ENCODE results near the gene TCERG1L. TPM values are rescaled to one million over a fixed set of nuclear protein-coding genes. Genes with fewer than 3 reads are reported as not detected.

The TCERG1L gene
- total RNA-seq, 2 donors from 2014 or later: 0.12 TPM; not detected in 1

DNA sequence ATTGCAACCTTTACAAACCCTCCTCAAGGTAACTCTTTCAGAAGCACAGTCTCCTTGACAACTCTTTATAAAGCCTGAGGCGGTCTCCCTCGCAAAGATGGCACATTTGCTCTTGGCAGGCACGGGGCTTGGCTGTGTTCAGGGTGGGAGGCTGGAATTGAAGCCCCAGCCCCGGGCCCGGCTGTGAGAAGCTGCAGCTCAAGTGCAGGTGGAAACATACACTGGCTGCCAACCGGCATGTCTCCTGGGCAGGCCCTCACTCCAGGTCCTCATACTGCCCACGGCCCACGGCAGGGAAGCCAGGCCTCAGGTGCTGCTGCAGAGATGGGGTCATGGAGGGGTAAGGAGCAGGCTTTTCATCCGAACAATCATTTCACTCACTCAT is 194.5 kb downstream of the TCERG1L start:
- Histone ChIP-seq H3K9me3 (no peaks in the 10 kb centered on the region), H3K27me3 (no peaks in the 10 kb centered on the region), H3K4me3 (no peak overlapping the region), H3K36me3 (no peaks in the 10 kb centered on the region), H3K27ac (no peak overlapping the region), H3K4me1 (no peaks in the 10 kb centered on the region)
- DNase-seq (ENCODE audit: low spot score): no peak
- TF ChIP-seq, protein P1, sequence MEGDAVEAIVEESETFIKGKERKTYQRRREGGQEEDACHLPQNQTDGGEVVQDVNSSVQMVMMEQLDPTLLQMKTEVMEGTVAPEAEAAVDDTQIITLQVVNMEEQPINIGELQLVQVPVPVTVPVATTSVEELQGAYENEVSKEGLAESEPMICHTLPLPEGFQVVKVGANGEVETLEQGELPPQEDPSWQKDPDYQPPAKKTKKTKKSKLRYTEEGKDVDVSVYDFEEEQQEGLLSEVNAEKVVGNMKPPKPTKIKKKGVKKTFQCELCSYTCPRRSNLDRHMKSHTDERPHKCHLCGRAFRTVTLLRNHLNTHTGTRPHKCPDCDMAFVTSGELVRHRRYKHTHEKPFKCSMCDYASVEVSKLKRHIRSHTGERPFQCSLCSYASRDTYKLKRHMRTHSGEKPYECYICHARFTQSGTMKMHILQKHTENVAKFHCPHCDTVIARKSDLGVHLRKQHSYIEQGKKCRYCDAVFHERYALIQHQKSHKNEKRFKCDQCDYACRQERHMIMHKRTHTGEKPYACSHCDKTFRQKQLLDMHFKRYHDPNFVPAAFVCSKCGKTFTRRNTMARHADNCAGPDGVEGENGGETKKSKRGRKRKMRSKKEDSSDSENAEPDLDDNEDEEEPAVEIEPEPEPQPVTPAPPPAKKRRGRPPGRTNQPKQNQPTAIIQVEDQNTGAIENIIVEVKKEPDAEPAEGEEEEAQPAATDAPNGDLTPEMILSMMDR (IDR thresholded peaks at IDR 0.05): no peak

DNA sequence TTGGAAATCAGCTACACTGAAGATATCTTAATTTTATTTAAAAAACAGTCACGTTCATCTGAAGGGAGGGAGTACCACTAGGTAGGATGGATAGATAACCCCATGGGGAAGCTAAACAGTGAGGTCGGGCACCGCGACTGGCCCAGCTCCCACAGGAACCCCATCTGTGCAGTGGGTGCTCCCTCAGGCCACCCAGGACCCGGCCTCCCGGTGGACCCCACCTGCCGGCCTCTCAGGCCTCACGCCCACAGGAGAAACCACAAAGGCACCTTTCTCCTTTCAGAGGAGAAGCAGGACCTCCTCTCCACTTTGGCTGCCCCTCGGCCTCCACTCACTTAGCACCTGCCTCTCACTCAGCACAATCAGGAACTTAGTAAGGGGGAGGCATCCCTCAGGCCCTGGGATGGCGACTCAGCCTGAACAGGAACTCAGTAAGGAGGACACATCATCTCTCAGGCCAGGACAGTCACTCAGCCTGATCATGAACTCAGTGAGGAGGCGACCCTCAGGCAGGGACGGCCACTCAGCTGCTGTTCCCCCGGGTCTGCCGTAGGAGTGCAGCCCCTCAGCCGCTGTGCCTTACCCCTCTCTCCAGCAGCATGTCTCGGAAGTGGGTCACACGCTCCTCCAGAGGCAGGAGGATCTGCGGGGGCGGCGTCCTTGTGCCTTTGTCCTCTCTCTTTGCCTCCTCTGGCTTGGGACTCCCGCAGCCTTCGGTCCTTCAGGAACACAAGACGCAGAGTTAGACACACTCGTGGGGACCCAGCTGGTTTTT is 195.1 kb downstream of the TCERG1L start:
- H3K4me3 ChIP-seq: no peak overlapping the region
- no peaks in the 10 kb centered on the region for H3K4me1 ChIP-seq
- no peak for DNase-seq (ENCODE audit: low spot score)
- TF ChIP-seq, protein P1 (IDR thresholded peaks at IDR 0.05): no peak
- no peak overlapping the region for H3K27ac ChIP-seq
- H3K27me3 ChIP-seq: no peaks in the 10 kb centered on the region
- no peaks in the 10 kb centered on the region for H3K36me3 ChIP-seq
- no peaks in the 10 kb centered on the region for H3K9me3 ChIP-seq

DNA sequence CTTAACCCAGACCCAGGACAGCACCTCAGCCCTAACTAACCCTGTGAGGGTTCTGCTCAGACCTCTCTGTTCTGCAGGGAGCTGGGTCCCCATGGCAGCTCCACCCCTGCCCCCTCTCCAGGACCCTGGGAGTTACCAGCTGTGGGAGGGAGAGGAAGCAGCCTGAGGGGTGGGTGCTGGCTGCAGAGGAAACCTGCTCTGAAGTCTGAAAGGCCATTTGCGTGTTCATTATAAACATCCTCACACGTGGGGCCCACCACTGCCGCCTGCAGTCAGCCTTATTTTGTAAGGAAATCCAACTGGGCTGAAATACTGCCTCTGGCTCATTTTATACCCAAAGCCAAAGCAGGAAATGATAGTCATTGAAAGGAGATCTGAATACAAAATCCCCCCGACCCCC is 195.7 kb downstream of the TCERG1L start:
- Histone ChIP-seq H3K4me1 (no peaks in the 10 kb centered on the region), H3K9me3 (no peaks in the 10 kb centered on the region), H3K36me3 (no peaks in the 10 kb centered on the region), H3K4me3 (no peak overlapping the region), H3K27me3 (no peaks in the 10 kb centered on the region), H3K27ac (no peak overlapping the region)
- TF ChIP-seq, protein P1 (IDR thresholded peaks at IDR 0.05): no peak
- no peak for DNase-seq (ENCODE audit: low spot score)

DNA sequence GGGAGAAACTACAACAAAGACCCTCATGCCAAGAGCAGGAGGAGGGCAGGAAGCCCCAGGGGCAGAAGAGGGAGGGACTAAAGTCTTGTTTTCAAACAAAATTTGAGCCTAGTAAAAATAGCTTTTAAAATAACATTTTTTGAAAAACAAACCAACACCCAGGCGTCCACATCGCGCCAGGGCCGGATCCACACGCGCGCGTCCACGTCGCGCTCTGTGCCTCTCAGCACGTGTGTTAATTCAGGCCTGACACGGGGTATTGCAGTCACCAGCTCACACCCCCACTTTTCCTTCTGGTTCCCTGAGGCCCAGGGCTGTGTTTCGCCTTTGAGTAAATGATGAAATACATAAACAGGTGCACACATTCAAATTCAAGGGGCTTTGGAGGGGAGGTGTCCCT is 196.2 kb downstream of the TCERG1L start:
- Histone ChIP-seq H3K9me3 (no peaks in the 10 kb centered on the region), H3K27me3 (no peaks in the 10 kb centered on the region), H3K4me3 (no peak overlapping the region), H3K36me3 (no peaks in the 10 kb centered on the region), H3K27ac (no peak overlapping the region), H3K4me1 (no peaks in the 10 kb centered on the region)
- TF ChIP-seq, protein P1 (IDR thresholded peaks at IDR 0.05): no peak
- no peak for DNase-seq (ENCODE audit: low spot score)

DNA sequence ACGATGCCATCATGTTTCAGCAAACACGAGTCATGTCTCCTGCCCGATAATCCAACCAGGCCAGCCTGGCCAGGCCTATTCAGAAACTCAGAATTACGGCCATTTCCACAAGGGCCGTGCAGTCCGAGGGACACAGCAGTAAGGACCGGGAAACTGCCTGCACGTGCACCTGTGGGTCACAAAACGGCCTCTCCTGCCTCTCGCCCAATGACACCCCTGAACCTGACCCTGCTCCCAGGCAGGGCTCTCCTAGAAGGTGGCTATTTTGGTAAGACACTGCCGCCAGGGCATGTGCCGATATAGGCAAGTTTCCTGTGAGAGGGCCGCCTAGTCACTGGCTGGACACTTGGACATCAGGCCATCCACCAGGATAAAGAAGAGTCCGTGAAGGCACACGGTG is 196.7 kb downstream of the TCERG1L start:
- TF ChIP-seq, protein P1 (IDR thresholded peaks at IDR 0.05): no peak
- no peaks in the 10 kb centered on the region for H3K27me3 ChIP-seq
- no peak for DNase-seq (ENCODE audit: low spot score)
- H3K4me1 ChIP-seq: no peaks in the 10 kb centered on the region
- H3K9me3 ChIP-seq: no peaks in the 10 kb centered on the region
- H3K4me3 ChIP-seq: no peak overlapping the region
- no peak overlapping the region for H3K27ac ChIP-seq
- H3K36me3 ChIP-seq: no peaks in the 10 kb centered on the region

Measured in right atrium auricular region (tissue), 2 donors.